ENCODE measurements around the gene SPOCK1.

Gene SPOCK1

DNA sequence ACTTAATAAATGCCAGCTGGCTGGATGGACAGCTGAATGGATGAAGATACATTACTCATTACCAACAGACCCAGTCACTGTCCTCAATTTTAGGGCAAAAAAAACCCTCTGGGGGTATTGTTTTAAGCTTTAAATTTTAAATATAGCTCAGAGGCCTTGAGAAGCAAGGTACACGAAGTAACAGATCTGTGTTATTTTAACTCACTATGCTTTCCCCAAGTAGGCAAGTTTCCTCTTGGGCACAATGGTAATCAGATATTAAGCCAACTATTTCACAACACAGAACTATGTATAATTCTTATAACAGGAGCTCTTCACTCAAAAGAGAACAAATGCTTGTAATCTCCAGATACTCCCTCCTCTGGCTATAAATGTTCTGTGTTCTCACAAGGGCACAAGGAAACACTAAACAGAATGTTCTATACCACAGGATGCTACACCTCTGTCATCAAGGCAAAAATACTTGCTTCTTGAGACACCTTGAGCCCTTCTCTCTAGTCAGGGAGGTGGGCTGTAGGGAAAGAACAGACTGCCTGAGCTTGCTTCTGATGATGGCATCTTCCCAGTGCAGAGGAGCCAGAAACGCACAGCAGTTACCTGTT lies 443.8 kb downstream of the SPOCK1 start:
- TF ChIP-seq, protein P1, sequence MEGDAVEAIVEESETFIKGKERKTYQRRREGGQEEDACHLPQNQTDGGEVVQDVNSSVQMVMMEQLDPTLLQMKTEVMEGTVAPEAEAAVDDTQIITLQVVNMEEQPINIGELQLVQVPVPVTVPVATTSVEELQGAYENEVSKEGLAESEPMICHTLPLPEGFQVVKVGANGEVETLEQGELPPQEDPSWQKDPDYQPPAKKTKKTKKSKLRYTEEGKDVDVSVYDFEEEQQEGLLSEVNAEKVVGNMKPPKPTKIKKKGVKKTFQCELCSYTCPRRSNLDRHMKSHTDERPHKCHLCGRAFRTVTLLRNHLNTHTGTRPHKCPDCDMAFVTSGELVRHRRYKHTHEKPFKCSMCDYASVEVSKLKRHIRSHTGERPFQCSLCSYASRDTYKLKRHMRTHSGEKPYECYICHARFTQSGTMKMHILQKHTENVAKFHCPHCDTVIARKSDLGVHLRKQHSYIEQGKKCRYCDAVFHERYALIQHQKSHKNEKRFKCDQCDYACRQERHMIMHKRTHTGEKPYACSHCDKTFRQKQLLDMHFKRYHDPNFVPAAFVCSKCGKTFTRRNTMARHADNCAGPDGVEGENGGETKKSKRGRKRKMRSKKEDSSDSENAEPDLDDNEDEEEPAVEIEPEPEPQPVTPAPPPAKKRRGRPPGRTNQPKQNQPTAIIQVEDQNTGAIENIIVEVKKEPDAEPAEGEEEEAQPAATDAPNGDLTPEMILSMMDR (IDR thresholded peaks at IDR 0.05; ENCODE audit: insufficient read depth, low read length, missing control alignments) = no peak
- no peak overlapping the region for H3K4me3 ChIP-seq (ENCODE audit: low read depth, low read length)
- POLR2A ChIA-PET = interaction anchor here (0.6 kb wide), 1 partner anchor 45 kb away, joined by 3 read pairs; no protein-coding TSS in a partner anchor
- CTCF ChIA-PET = interaction anchor here (0.7 to 1.2 kb wide), 2 partner anchors 20 to 253 kb away, joined by 5 read pairs; no protein-coding TSS in a partner anchor
- no peak for DNase-seq (ENCODE audit: low read depth, low spot score)

DNA sequence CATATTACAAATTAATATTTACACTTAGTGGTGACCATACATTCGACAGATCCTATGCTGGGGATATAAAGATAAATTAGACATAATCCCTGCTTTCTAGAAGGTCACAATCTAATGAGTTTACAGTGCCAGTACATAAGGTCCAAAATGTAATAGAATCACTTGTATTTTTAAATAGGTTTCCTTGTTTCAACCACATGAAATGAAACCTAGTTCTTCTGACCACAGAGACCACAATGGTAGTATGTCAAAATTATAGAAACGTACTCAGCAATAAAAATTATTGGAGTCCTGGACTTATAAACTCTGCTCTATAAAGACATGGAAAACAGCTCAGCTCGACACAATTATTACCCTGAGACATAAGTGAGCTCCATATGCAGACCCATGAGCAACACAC lies 444.3 kb downstream of the SPOCK1 start:
- POLR2A ChIA-PET = interaction anchor here (0.6 kb wide), 1 partner anchor 45 kb away, joined by 3 read pairs; no protein-coding TSS in a partner anchor
- TF ChIP-seq, protein P1 (IDR thresholded peaks at IDR 0.05; ENCODE audit: insufficient read depth, low read length, missing control alignments) = no peak
- H3K4me3 ChIP-seq (ENCODE audit: low read depth, low read length) = no peak overlapping the region
- DNase-seq (ENCODE audit: low read depth, low spot score) = no peak
- CTCF ChIA-PET = interaction anchor here (0.7 to 1.2 kb wide), 2 partner anchors 21 to 252 kb away, joined by 5 read pairs; no protein-coding TSS in a partner anchor

DNA sequence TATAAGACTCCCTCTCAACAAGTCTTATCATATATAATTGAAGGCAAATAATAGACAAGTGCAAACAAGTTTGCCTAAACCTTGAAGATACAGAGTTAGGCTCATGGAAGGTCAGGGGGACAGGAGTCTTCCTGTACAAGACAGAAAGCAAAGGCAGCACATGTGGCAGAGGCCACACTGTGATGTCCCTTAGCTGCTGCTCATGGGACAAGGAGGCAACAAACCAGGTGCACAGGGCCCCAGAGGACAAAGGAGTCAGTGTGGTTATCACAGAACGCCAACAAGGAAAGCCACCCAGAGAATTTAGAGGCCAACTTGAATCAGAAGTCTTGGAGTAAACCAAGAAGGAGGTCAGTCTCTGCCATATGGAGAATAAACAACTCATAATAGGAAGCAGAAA lies 444.8 kb downstream of the SPOCK1 start:
- ChIA-PET POLR2A (no interaction called here), CTCF (no interaction called here)
- DNase-seq (ENCODE audit: low read depth, low spot score) = no peak
- TF ChIP-seq, protein P1 (IDR thresholded peaks at IDR 0.05; ENCODE audit: insufficient read depth, low read length, missing control alignments) = no peak
- H3K4me3 ChIP-seq (ENCODE audit: low read depth, low read length) = no peak overlapping the region

DNA sequence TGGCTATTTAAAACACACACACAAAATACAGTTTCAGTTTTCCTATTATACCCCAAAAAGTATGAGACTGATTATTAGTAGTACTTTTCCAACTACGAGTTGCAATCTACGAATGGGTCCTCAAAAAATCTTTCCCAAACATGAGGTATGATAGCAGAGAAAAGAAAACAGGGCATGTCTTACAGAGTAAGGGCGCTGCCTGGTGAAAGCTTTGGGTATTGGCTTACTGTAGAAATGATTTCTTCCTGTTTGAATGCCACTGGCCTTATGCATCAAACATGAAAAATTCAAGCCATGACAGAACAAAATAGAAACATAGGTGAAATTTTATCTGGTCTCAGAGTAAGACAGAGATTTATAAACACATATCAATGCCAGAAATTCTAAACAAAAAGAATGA lies 448.0 kb downstream of the SPOCK1 start:
- TF ChIP-seq, protein P1 (IDR thresholded peaks at IDR 0.05; ENCODE audit: insufficient read depth, low read length, missing control alignments) = peak; percentile 20
- H3K4me3 ChIP-seq (ENCODE audit: low read depth, low read length) = no peak overlapping the region
- no peak for DNase-seq (ENCODE audit: low read depth, low spot score)
- ChIA-PET POLR2A (no interaction called here), CTCF (interaction anchor here (1.5 kb wide), 1 partner anchor 249 kb away, joined by 6 read pairs; no protein-coding TSS in a partner anchor)

DNA sequence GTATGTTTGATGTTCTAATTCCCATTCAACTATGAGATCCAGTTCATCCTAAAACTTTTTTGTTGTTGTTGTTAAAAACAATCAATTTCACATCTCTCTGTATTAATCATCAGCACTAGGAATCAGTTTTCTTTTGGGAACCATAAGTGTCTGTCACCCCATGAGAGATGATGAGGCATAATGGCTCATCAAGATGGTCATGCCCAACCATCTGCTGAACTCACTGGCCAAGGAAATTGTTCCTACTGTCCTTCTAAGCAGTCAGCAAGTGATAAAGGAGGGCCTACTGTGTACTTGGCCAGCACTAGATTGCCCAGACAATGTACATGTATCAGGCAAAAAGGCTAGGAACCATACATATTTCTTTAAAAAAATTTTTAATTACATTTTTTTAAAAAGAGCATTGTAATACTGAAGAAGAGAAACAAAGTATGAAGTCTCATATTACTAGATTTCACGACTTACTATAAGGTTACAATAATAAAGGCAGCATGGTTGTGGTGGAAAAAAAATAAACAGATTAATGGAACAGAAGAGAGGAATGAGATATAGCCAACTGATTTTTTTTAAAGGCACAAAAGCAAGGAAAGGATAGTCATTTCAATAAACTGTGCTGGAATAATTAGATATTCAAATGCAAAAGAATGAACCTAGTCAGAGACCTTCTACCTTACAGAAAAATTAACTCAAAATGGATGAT lies 458.3 kb downstream of the SPOCK1 start:
- H3K4me3 ChIP-seq (ENCODE audit: low read depth, low read length) = no peak overlapping the region
- TF ChIP-seq, protein P1 (IDR thresholded peaks at IDR 0.05; ENCODE audit: insufficient read depth, low read length, missing control alignments) = no peak
- ChIA-PET CTCF (no interaction called here), POLR2A (no interaction called here)
- no peak for DNase-seq (ENCODE audit: low read depth, low spot score)

DNA sequence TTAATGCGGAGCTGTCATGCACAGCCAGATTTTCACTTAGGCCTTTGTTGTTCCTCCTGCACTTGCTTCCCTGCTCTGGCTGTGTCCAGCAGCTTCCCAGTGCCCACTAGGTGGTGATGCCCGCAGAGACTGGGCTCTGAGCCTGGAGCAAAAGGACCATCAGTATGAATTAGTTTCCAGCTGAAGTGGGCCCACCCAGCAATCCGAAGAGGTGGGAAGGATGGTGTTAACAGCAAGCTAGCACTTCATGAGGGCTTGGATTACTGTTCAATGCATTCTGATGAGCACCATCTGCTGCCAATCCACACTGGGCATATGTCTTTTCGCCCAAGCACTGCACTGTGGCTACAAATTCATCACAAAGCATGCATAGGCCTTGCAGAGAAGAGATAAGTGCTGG lies 459.1 kb downstream of the SPOCK1 start:
- no peak for DNase-seq (ENCODE audit: low read depth, low spot score)
- POLR2A ChIA-PET = no interaction called here
- TF ChIP-seq, protein P1 (IDR thresholded peaks at IDR 0.05; ENCODE audit: insufficient read depth, low read length, missing control alignments) = no peak
- no peak overlapping the region for H3K4me3 ChIP-seq (ENCODE audit: low read depth, low read length)
- CTCF ChIA-PET = interaction anchor here (1.1 kb wide), 1 partner anchor 24 kb away, joined by 3 read pairs; no protein-coding TSS in a partner anchor
